IPS-20b (cell line): ENCODE measurements around the gene FADD.

Source experiments
- H3K27ac ChIP-seq: one replicate; pipeline ENCODE4 v1.5.1; 2013; ENCODE audit warnings: low read length
- H3K27me3 ChIP-seq: 2 replicates; pipeline ENCODE4 v1.6.1; 2013; ENCODE audit warnings: mild to moderate bottlenecking, low read length, inconsistent platforms; ENCODE audit not compliant: insufficient read depth
- H3K36me3 ChIP-seq: 2 replicates; pipeline ENCODE4 v1.6.1; 2013; ENCODE audit warnings: low read depth, mild to moderate bottlenecking, inconsistent platforms, low read length, moderate library complexity; ENCODE audit not compliant: insufficient read depth
- H3K4me1 ChIP-seq: 2 replicates; pipeline ENCODE4 v1.6.1; 2013; ENCODE audit warnings: mild to moderate bottlenecking, control low read depth, inconsistent platforms, low read length, moderate library complexity; ENCODE audit not compliant: insufficient read depth
- H3K4me3 ChIP-seq: 2 replicates; pipeline ENCODE4 v1.5.1; 2013; ENCODE audit warnings: mild to moderate bottlenecking, low read length, inconsistent platforms
- H3K9ac ChIP-seq: 2 replicates; pipeline ENCODE4 v1.6.1; 2013; ENCODE audit warnings: low read depth, mild to moderate bottlenecking, inconsistent platforms, low read length, moderate library complexity
- H3K9me3 ChIP-seq: 2 replicates; pipeline ENCODE4 v1.6.1; 2013; ENCODE audit warnings: mild to moderate bottlenecking, low read depth, low read length, inconsistent platforms; ENCODE audit not compliant: insufficient read depth

The FADD gene

DNA sequence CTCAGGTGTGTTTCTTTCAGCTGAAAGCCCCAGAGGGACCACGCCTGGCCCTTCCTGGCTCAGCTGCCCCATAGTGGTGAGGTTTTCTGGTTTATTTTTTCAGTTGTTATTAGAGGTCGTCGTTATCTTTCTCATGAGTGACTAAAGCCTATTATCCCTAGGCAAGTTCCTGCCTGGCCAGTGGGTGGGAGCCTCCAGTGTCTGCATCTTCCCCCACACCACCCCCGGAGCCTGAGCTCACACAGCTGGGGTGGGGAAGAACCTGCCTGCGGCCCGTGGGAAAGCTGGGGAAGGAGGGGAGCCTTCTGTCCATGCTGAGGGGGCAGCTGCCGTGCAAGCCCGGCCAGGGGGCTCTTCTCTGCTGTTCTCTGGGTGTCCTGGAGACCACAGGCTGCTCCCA is 43.1 kb downstream of the FADD start:
- Histone ChIP-seq H3K4me3 (no peak overlapping the region), H3K36me3 (no peaks in the 10 kb centered on the region), H3K9me3 (no peaks in the 10 kb centered on the region), H3K9ac (no peak overlapping the region), H3K27ac (no peak overlapping the region), H3K4me1 (no peaks in the 10 kb centered on the region), H3K27me3 (0 out of 2 replicates have a peak, but pooled peaks cover 4% of the 10 kb centered on the region)

DNA sequence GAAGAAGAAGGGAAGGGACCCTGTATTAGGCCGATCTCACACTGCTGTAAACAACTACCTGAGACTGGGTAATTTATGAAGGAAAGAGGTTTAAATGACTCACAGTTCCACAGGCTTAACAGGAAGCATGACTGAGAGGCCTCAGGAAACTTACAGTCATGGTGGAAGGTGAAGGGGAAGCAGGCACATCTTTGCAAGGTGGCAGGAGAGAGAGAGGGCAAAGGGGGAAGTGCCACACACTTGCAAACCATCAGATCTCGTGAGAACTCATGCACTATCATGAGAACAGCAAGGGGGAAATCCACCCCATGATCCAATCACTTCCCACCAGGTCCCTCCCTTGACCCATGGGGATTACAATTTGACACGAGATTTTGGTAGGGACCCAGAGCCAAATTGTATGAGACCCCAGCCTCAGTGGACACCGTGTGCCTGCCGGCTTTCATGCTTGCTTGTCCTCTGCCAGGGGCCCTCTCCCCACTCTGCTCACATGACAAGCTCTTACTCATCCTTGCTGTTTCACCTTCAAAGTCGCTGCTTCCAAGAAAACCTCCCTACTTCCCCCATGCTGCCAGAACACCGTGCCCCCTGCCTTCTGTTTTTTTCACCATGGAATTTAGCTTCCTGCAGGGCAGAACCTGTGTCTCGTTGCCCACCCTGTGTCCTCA is 44.1 kb downstream of the FADD start:
- Histone ChIP-seq H3K4me1 (no peaks in the 10 kb centered on the region), H3K27me3 (0 out of 2 replicates have a peak, but pooled peaks cover 4% of the 10 kb centered on the region), H3K9ac (no peak overlapping the region), H3K4me3 (no peak overlapping the region), H3K36me3 (no peaks in the 10 kb centered on the region), H3K9me3 (no peaks in the 10 kb centered on the region), H3K27ac (no peak overlapping the region)

DNA sequence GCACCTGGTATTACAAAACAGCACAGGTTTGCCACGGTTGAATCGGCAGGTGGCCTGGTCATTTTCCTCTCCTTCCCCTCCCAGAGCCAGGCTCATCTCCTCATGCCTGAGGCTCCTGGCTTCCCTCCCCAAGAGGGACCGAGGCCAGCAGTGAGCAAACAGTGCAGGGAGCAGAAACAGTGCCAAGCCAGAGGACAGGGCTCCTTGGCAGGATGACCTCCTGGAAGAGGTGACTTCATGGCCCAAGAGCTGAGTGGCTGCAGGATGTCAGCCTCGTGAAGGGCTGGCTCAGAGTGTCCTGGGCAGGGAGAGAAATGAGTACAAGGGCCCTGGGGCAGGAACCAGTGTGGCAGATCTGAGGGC is 44.6 kb downstream of the FADD start:
- Histone ChIP-seq H3K9me3 (no peaks in the 10 kb centered on the region), H3K36me3 (no peaks in the 10 kb centered on the region), H3K9ac (no peak overlapping the region), H3K4me1 (no peaks in the 10 kb centered on the region), H3K27ac (no peak overlapping the region), H3K27me3 (0 out of 2 replicates have a peak, but pooled peaks cover 4% of the 10 kb centered on the region), H3K4me3 (no peak overlapping the region)

DNA sequence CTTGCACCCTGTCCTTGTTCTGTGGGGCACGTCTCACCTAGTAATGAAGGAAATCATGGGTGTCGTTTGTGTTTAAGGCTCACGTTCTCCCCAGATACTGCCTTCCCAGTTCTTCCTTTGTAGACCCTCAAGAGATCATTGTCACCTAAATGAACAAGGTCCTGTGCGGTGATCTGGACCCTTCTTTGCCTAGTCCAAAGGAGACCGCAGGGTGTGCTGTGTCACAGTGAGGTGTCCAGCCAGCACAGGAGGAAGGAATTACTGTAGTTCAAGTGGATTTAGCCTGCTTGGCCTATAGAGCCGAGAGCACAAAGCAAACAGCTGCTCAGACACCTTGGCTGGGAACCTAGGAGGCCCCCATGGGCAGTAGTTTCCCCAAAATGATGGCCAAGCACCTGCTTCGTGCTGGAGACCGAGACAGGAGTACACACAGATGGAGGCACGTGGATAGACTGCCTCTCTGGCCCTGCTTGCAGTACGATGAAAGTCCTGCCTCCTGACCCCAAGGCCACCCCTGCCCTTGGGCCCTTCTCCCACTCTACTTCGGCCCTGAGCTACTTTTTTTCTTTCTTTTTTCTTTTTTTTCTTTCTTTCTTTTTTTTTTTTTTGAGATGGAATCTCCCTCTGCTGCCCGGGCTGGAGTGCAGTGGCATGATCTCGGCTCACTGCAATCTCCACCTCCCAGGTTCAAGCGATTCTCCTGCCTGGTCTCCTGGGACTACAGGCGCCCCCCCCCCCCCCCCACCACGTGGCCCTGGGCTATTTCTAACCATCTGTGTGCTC is 48.0 kb downstream of the FADD start:
- H3K27me3 ChIP-seq, result 0 out of 2 replicates have a peak, but pooled peaks cover 4% of the 10 kb centered on the region

DNA sequence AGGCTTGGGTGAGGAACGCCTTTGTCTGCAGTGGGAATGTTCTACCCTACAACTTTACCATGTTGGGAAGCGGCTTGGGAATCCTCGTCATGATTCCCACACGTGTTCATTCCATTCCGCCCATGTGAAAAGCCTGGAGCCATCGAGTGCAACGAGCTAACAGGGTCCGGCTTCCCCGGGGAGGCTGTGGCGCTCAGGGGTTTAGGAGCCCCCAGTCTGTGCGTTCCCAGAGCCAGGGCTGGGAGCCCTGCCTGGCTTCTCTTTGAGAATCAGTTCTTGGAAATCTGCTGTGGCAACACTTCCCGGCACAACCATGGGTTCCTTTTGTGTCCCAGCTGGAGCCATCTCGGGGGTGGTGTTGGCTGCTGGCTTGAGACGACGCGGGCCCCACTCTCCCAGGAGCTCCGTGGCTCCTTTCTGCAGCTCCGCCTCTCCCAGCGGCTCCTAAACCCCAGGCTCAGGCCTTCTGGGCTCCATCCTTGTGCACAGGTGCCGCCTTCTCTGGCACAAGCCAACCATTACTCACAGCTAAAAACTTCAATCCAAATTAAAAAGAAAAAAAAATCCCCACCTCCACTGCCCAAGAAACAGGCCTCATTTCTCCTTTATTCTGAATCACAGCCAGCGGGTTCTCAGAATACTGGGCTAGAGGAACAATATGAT is 48.7 kb downstream of the FADD start:
- Histone ChIP-seq H3K27me3 (0 out of 2 replicates have a peak, but pooled peaks cover 4% of the 10 kb centered on the region), H3K36me3 (no peaks in the 10 kb centered on the region), H3K27ac (no peak overlapping the region), H3K9me3 (no peaks in the 10 kb centered on the region), H3K4me3 (no peak overlapping the region), H3K4me1 (no peaks in the 10 kb centered on the region), H3K9ac (no peak overlapping the region)

More for the DNA sequence above, 48.0 kb downstream of the FADD start:
- H3K27ac ChIP-seq, result no peak overlapping the region
- H3K36me3 ChIP-seq, result no peaks in the 10 kb centered on the region
- H3K9ac ChIP-seq, result no peak overlapping the region
- no peaks in the 10 kb centered on the region for H3K4me1 ChIP-seq
- H3K9me3 ChIP-seq, result no peaks in the 10 kb centered on the region
- no peak overlapping the region for H3K4me3 ChIP-seq

DNA sequence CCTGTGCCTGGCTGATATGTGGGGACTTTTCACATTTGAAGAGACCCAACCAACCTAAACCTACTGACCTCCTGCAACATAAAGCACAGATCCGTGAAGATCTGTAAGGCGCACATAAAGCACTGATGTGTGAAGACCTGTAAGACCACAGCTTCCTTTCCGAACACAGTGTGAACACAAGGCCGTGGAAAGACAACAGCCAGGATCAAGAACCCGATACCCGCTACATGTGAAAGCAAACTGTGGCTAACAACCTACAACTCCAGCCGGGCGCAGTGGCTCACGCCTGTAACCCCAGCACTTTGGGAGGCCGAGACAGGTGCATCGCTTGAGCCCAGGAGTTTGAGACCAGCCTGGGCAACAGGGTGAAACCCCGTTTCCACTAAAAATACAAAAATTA is 49.7 kb downstream of the FADD start:
- Histone ChIP-seq H3K4me3 (no peak overlapping the region), H3K36me3 (no peaks in the 10 kb centered on the region), H3K9ac (no peak overlapping the region), H3K27ac (no peak overlapping the region), H3K4me1 (no peaks in the 10 kb centered on the region), H3K9me3 (no peaks in the 10 kb centered on the region), H3K27me3 (0 out of 2 replicates have a peak, but pooled peaks cover 4% of the 10 kb centered on the region)

DNA sequence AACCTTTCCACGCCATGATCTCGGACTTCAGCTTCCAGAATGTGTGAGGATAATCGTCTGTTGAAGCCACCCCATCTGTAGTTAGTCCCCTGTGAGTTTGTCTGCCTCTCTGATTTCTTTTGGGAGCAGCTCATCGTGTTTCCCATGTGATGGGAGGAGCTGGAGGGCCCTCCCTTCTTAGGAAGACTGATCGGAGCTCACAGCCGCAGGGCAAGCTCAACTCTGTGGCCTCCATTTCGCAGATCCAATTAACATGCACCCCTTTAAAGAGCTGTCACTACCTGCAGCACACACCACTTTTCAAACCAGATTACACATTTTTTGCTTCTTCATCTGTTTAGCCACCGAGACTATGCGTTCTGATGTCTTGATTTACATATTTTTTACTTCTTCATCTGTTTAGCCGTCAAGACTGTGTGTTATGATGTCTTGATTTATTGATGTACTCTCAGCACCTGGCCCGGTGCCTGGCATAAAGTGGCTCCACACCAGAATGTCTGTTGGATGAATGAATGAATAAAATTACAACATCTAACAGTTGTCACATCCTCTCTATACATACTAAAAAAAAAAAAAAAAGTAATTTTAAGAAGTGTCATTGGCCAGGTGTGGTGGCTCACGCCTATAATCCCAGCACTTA is 52.5 kb downstream of the FADD start:
- Histone ChIP-seq H3K9me3 (no peaks in the 10 kb centered on the region), H3K36me3 (no peaks in the 10 kb centered on the region), H3K27ac (no peak overlapping the region), H3K9ac (no peak overlapping the region), H3K4me1 (no peaks in the 10 kb centered on the region), H3K27me3 (0 out of 2 replicates have a peak, but pooled peaks cover 4% of the 10 kb centered on the region), H3K4me3 (no peak overlapping the region)
